Activated CD4-positive, alpha-beta T cell treated with anti-CD3 and anti-CD28 coated beads, Interleukin-10, Interleukin-2, amounts not matched to agents 100 ng/mL and 50 ng/mL, durations not matched to agents 16 hours and 8 hours (primary cell): ENCODE measurements around the gene INSRR.

Experiments used
- DNase-seq: peaks from one replicate; pipeline ENCODE4 v3.0.0-alpha.2; 2020

The INSRR gene

DNA sequence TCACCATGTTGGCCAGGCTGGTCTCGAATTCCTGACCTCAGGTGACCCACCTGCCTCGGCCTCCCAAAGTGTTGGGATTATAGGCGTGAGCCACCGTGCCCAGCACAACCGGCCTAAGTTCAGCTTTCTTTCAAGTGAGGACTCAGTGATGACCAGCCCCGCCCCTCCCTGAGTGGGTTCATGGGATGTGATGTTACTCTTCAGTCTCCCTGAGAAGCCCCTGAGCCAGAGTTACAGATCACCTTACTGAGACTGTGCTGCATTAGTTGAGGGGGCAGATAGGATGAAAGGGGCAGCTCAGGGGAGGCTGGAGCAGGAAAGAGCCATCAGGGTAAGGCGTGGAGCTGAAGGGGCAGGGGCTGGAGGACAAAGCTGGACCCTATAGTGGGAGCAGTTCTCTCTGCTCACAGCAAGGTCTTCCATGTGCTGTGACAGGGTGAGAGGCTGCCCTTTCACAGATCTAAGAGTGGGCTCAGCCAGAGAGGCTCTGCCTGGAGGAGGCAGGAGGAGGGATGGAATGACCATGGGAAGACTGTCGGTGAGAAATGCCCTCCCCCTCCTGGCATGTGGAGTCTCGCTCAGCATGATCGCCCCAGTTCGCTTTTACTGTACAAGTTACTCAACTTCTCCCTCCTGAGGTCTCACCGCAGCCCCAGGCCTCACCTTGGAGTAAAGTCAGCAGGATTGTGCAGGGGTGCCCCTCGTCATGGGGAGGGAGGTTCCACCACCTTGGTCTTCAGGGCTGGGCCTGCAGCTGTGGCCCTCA is 55.6 kb downstream of the INSRR start:
- DNase-seq = no peak

GRCh38 chr1:156802421-156802935 is 56.4 kb downstream of the INSRR start:
- DNase-seq = no peak

GRCh38 chr1:156801409-156802121 is 57.4 kb downstream of the INSRR start:
- no peak for DNase-seq

GRCh38 chr1:156797212-156797871 is 61.6 kb downstream of the INSRR start:
- peak; percentile 66 for DNase-seq

GRCh38 chr1:156796340-156797097 is 62.4 kb downstream of the INSRR start:
- no peak for DNase-seq

DNA sequence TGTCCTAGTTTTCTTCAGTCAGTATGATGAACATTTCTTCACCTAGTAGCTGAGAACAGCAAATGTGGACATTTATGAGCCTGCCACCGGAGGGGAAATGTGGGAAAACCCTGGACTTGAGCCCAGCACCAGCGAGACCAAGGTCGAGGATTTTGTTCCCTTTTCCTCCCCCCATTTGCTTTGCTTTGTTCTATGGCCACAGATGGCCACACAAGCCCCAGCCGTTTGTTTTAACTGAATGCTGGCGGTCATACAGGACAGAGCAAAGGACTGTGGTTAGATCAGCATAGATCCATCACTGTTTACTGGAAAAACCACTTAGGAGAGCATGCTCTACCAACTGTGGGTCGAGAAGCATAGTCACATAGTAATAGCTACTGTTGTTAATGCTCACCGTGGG is 63.1 kb downstream of the INSRR start:
- no peak for DNase-seq

GRCh38 chr1:156795374-156795733 is 63.6 kb downstream of the INSRR start:
- DNase-seq = no peak

GRCh38 chr1:156794506-156795373 is 64.2 kb downstream of the INSRR start:
- DNase-seq = no peak
